GM21737 (cell line): ENCODE results near the gene AHR.
"Not testable (repeated sequence)": the region's sequence is repeated elsewhere in the genome, so short reads cannot be mapped to it uniquely, and the experiment has no call there.

Source experiments
- ATAC-seq: cut with Tn5 transposase; IDR thresholded peaks from one replicate; pipeline ENCODE4 v1.9.1; 2021; ENCODE audit warnings: mild to moderate bottlenecking, moderate library complexity; ENCODE audit not compliant: unreplicated experiment

The AHR gene

DNA sequence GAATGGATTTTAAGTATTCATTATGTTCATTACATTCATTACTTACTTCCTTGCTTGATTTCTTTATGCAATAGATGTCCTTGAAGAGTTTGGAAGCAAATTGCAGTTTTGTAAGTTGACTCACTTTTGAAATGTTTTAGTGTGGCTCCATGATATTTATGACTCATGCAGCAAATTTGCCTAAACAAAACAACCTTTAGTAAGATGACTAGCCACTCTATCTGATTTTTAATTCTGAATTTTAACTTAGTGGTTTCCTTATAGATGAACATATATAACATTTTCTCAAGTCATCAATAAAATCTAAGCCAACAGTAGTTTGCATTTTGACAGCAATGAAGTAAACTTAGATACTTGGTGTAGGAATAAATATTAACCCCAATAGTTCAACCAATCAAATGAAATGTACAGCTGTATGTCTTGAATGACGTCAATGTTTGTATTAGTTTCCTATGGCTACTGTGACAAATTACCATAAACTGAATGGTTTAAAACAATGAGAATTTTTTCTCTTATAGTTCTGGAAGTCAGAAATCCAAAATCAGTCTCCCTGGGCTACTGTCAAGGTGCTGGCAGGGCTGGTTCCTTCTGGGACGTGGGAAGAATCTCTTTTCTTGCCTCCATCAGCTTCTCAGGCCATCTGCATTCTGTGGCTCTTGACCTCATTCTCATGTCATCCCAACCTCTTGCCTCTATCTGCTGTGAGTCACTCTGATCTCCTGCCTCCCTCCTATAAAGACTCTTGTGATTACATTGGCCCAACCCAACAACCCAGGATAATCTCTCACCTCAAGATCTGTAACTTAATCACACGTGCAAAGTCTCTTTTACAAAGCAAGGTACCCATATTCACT is 73.4 kb downstream of the AHR start:
- no peak for ATAC-seq

DNA sequence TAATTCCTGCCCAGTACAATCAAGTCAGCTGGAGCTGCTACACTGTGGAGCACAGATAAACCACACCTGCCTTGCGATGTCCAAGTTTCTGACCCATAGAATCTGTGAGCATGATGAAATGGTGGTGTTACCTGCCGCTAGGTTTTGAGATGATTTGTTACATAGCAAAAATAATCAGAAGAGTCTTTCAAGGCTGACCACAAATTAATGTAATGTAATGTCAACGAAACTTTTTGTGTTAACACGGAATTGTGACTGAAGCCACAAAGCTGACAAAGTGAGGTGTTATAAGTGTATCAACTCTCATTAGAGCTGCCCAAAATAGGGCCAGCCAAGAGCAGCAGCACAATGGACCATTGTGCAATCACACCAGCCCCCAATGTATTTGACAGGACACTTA is 75.7 kb downstream of the AHR start:
- no peak for ATAC-seq

DNA sequence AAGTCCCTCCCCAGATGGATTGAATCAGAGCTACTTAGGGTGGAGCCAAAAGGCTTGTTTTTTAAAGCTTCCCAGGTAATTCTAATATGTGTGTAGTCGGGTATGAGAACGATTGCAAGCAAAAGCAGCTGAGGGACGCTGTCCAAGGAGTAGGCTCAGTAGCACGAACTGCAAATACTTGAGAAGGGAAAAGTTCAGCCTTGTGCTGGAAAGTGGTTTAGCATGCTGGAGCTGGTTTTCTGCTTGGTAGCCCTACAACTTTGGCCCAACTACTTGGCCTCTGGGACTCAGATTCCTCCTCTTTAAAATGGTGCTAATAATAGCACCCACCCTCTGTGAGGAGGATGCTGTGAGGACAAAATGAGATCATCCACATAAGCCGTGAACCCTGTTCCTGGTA is 76.2 kb downstream of the AHR start:
- ATAC-seq: no peak

DNA sequence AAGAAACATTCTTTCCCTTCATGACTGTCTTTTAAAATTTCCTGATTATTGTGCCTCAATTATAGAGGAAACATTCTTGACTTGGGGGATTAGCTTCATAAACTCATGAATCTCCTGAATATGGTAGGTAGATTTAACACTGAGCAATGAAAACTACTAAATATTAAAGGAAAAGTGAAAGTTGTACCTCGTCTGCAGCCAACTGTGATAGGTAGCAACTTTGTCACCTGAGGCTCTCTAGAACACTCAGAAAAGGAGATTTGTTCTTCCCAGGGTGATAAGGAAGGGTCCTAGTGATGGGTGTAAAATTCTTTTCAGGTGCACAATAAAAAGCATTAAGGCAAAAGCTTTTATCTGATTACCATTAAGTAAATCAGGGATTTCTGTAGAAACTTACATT is 78.1 kb downstream of the AHR start:
- no peak for ATAC-seq

DNA sequence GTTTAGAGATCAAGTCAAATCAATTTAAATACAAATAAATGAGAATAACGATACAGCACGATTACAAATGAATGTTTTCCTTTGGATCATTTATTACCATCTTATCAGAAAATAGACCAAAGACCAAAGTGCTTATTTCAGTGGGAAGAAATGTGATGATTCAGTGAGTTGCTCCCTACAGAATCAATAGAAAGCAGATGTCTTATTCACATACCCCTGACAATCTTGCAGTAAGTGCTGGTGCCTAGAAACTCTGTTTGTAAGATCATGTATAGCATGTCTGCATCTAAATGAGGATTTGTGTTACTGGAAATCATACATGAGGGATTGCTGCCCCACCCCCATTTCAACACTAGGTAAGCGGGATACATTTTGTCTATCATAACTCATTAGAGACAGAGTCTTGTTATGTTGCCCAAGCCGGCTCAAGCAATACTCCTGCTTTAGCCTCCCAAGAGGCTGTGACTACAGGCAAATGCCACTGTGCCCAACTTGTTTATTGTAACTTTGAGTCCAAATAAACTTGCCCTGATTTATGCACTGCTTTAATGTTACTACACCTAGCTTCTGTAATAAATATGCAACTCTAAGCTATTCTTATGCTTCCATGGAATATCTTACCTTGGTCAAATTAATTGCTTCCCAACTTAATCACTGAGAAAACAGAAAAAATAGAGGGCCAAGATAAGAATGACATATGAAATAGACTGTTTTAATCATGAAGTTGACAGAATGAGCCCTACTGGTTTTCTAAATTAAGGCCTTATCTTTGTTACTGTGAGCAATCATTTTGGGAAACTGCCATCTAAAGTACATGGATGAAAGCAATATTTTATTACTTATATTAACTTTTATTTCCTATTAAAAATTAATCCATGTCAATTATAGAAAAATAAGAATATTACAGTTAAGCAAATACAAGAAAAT is 82.5 kb downstream of the AHR start:
- no peak for ATAC-seq

DNA sequence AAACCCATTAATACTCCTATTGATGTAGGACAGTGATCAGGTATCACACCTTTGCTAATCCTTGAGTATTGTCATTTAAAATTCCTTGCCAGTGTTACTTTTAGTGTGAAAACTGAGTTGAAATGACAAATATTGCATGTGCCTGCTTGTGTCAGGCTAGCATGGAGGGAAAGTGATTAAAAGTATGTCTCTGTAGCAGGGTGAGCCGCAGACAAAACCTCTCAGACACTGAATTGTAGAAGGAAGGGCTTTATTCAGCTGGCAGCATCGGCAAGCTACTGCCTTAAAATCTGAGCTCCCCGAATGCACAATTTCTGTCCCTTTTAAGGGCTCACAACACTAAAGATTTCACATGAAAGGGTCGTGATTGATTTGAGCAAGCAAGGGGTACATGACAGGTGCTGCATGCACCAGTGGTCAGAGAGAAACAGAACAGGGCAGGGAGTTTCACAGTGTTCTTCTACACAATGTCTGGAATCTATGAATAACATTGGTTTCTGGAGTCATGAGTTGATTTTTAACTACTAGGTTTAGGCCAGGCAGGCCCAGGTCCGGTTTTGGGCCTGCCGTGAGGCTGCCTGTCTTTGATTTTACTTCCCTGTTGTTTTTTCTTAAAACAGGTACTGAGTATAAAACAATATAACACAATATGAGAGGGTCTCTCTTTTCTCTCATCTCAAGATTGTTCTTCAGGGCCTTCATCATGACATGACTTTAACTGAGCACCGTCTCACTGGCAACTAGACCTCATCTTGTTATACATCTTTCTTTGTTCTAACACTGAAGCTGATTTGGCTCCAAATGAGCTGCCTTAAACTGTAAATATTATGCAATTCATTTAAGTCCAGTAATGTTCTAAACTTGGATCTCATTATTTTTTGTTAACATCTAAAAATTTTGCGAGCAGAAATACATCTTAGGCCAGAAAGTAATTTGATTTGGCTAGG is 84.2 kb downstream of the AHR start:
- ATAC-seq: not testable (repeated sequence)

DNA sequence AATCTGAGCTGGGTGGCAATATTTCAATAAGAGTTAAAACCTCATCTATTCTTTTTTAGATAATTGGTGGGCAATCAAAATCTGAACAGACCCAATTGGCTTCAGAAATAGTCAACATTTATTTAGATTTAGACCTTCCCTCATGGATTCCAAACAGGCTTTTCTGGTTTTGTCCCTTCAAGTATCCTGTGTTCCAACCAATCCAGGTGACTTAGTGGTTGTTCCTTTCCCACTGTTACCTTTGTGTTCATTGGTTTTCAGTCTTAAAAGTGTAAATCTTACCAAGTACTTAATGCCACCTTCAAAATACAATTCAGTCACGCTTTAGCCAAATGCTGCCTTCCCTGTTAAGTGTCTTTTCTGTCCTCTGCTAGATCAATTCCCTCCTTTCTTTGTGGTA is 85.9 kb downstream of the AHR start:
- no peak for ATAC-seq

DNA sequence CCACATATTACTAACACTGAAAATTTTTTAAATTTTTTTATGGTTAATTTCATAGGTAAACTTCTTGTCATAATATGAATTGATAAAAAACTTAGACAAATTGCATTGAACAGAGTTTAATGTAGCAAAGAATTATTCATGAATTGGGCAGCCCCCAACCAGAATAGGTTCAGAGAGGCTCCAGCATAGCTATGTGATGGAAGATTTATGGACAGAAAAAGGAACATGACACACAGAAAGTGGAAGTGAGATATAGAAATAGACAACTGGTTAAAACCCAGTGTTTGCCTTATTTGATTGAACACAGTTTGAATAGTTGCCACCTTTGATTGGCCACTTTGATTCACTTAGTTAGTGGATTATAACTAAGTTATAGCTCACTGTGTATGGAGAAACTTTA is 87.2 kb downstream of the AHR start:
- ATAC-seq: no peak

DNA sequence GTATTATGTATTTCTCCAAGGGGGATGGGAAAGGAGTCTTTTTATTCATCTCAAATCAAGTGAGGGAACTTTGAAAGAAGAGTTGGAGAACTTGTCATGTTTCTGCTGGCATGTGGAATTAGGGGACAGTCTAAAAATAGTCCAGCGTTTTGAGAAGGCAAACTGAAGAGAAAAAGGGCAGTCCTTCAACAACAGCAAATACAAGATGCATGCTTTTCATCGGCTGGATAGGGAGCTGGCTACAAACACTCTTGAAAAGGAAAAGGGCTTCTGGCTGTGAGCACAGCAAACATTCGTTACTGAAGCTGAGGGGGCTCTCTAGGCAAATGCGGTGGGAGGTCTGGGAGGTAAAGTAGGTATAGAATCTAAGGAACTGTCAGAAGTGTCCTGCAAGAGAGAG is 91.9 kb downstream of the AHR start:
- ATAC-seq: no peak

DNA sequence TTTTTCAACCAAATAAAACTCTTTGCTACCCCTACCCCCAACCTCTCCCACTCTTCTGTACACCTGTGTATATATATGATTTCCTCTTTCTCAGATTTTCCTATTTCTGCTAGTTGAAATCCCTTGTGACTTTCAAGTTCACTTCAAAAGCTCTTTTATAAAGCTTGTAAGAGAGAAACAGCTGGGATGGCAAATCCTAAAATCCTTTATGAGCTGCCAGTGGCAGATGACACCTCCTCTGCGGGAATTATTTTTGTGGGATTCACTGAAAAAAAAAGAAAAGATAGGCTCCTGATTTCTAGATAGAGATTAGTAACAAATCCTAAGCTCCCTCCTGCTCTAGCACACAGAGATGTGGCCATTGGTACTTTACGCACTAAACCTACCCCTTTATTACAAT is 92.9 kb downstream of the AHR start:
- ATAC-seq: no peak

DNA sequence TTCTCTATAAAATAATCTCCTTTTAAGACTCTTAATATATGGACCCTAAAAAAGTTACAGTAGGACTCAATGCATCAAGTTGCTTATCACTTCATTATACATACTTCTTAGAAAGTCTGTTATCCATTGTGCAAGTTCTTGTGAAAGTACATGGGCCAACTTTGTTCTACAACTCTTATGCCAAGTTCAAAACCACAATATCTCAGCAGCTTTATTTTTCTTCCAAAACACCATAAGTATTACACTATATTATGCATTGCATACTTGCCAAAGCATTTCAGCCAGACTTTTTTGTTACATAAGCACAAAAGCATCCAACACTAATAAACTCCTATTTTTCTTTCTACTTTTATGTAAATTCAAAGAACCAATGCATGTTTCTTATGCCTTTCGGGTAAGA is 94.4 kb downstream of the AHR start:
- ATAC-seq: no peak

DNA sequence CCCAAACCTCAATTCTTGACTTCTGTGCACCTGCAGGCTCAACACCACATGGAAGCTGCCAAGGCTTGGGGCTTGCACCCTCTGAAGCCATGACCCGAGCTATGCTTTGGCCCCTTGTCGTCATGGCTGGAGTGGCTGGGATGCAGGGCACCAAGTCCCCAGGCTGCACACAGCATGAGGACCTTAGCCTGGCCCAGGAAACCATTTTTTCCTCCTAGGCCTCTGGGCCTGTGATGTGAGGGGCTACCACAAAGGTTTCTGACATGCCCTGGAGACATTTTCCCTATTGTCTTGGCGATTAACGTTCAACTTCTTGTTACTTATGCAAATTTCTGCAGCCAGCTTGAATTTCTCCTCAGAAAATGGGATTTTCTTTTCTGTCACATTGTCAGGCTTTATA is 96.1 kb downstream of the AHR start:
- ATAC-seq: not testable (repeated sequence)
